IMR-90 (cell line): ENCODE data around the gene ZNF469. TPM values are rescaled to one million over a fixed set of nuclear protein-coding genes. Genes with fewer than 3 reads are reported as not detected.

ENCODE experiments used
- ATAC-seq: fragments of 200-7000 bp; cut with Tn5 transposase; 2 replicates; pipeline ENCODE4 v1.9.1; 2020; ENCODE audit warnings: low read depth, mild to moderate bottlenecking, moderate library complexity
- BruUV-seq: library from RNA; stranded (reverse); fragments of 400-500 nt; replicated peaks from 2 replicates; lab custom pipeline; 2021; lab: Mats Ljungman, UMichigan
- CTCF ChIA-PET: fragments of 300-600 bp; formaldehyde crosslinking; extraction: SDS; loops from one replicate; lab custom pipeline; 2021; ENCODE audit warnings: antibody characterized with exemption; lab: Yijun Ruan, JAX
- POLR2A ChIA-PET: fragments of 300-600 bp; sonication (Branson Sonifier 250); formaldehyde crosslinking; loops from one replicate; lab custom pipeline; 2022; ENCODE audit warnings: antibody characterized with exemption; ENCODE audit not compliant: unreplicated experiment; lab: Charles Lee
- DNase-seq: peaks from one replicate; pipeline ENCODE4 v3.0.0; 2013
- H2AFZ ChIP-seq: replicated peaks from 2 replicates; pipeline ENCODE3; 2013; ENCODE audit warnings: low read length, mild to moderate bottlenecking; ENCODE audit not compliant: poor library complexity
- H2AK5ac ChIP-seq: 2 replicates; pipeline ENCODE4 v1.6.1; 2013; ENCODE audit warnings: low read depth, low read length, inconsistent platforms
- H2AK9ac ChIP-seq: replicated peaks from 2 replicates; pipeline ENCODE3; 2013; ENCODE audit warnings: mild to moderate bottlenecking, low read depth, low read length, moderate library complexity; ENCODE audit not compliant: poor library complexity
- H2BK120ac ChIP-seq: 2 replicates; pipeline ENCODE4 v1.6.1; 2013; ENCODE audit warnings: low read depth, low read length, inconsistent platforms
- H2BK15ac ChIP-seq: 3 replicates; pipeline ENCODE4 v1.6.1; 2013; ENCODE audit warnings: low read depth, low read length, inconsistent platforms
- H2BK20ac ChIP-seq: 2 replicates; pipeline ENCODE4 v1.6.1; 2013; ENCODE audit warnings: low read depth, mild to moderate bottlenecking, inconsistent platforms, low read length, moderate library complexity
- H2BK5ac ChIP-seq: 2 replicates; pipeline ENCODE4 v1.6.1; 2013; ENCODE audit warnings: mild to moderate bottlenecking, low read depth, low read length, inconsistent platforms; ENCODE audit not compliant: poor library complexity, severe bottlenecking
- H3K14ac ChIP-seq: replicated peaks from 2 replicates; pipeline ENCODE4 v1.6.1; 2013; ENCODE audit warnings: low read depth, low read length, inconsistent platforms
- H3K18ac ChIP-seq: 2 replicates; pipeline ENCODE4 v1.6.1; 2013; ENCODE audit warnings: low read depth, low read length, control low read depth
- H3K23ac ChIP-seq: 2 replicates; pipeline ENCODE4 v1.6.1; 2013; ENCODE audit warnings: low read depth, low read length, inconsistent platforms
- H3K27ac ChIP-seq: 2 replicates; pipeline ENCODE4 v1.5.1; 2013; ENCODE audit warnings: mild to moderate bottlenecking, control low read depth, low read length; ENCODE audit not compliant: insufficient read depth
- H3K27me3 ChIP-seq: 2 replicates; pipeline ENCODE4 v1.6.1; 2013; ENCODE audit warnings: low read length; ENCODE audit not compliant: control insufficient read depth, insufficient read depth
- H3K36me3 ChIP-seq: 2 replicates; pipeline ENCODE4 v1.6.1; 2013; ENCODE audit warnings: low read length, mixed read lengths; ENCODE audit not compliant: control insufficient read depth, insufficient read depth
- H3K4ac ChIP-seq: 2 replicates; pipeline ENCODE4 v1.6.1; 2013; ENCODE audit warnings: low read depth, low read length, inconsistent platforms
- H3K4me1 ChIP-seq: 2 replicates; pipeline ENCODE4 v1.6.1; 2013; ENCODE audit warnings: low read length, mixed read lengths; ENCODE audit not compliant: control insufficient read depth, insufficient read depth
- H3K4me2 ChIP-seq: 2 replicates; pipeline ENCODE4 v1.6.1; 2013; ENCODE audit warnings: low read depth, mild to moderate bottlenecking, control low read depth, low read length, moderate library complexity
- H3K4me3 ChIP-seq: 2 replicates; pipeline ENCODE4 v1.5.1; 2013; ENCODE audit warnings: low read depth, mild to moderate bottlenecking, control low read depth, low read length, moderate library complexity; ENCODE audit not compliant: insufficient read depth
- H3K56ac ChIP-seq: 2 replicates; pipeline ENCODE4 v1.6.1; 2013; ENCODE audit warnings: low read length, inconsistent platforms; ENCODE audit not compliant: insufficient read depth; ENCODE audit errors: extremely low read depth
- H3K79me1 ChIP-seq, 2 experiments: 2 replicates each; pipeline ENCODE4 v1.6.1; 2013; ENCODE audit warnings: low read length in 2 of 2, inconsistent platforms in 1 of 2, low read depth in 1 of 2
- H3K9ac ChIP-seq: 2 replicates; pipeline ENCODE4 v1.6.1; 2013; ENCODE audit warnings: low read depth, low read length, control low read depth
- H3K9me1 ChIP-seq: 2 replicates; pipeline ENCODE4 v1.6.1; 2013; ENCODE audit warnings: low read length, inconsistent platforms; ENCODE audit not compliant: insufficient read depth
- H3K9me3 ChIP-seq: 2 replicates; pipeline ENCODE4 v1.6.1; 2013; ENCODE audit warnings: low read length; ENCODE audit not compliant: control insufficient read depth, insufficient read depth
- H4K20me1 ChIP-seq: 2 replicates; pipeline ENCODE4 v1.6.1; 2013; ENCODE audit warnings: low read length, inconsistent platforms; ENCODE audit not compliant: insufficient read depth
- H4K5ac ChIP-seq: 2 replicates; pipeline ENCODE4 v1.6.1; 2013; ENCODE audit warnings: mild to moderate bottlenecking, low read depth, low read length, control low read depth
- H4K8ac ChIP-seq, 2 experiments: 2 replicates each; pipeline ENCODE4 v1.6.1; 2013; ENCODE audit warnings: low read depth in 2 of 2, low read length in 2 of 2, control low read depth in 1 of 2, inconsistent platforms in 1 of 2
- H4K91ac ChIP-seq: 2 replicates; pipeline ENCODE4 v1.6.1; 2013; ENCODE audit warnings: low read depth, low read length, inconsistent platforms; ENCODE audit not compliant: insufficient read depth
- CHD1 ChIP-seq: IDR thresholded peaks from 2 replicates; pipeline ENCODE4 v1.6.1; 2012; ENCODE audit warnings: low read depth, low read length, improper control_type of control experiment
- POLR2A ChIP-seq: IDR thresholded peaks from 2 replicates; pipeline ENCODE4 v1.6.1; 2012; ENCODE audit warnings: mild to moderate bottlenecking, low read depth, low read length
- WGBS, 2 experiments: methylation state at CpG; one replicate each; pipeline versions ENCODE4 v1.1.5 to v1.1.7; 2013; ENCODE audit warnings: missing lambda C conversion rate in 2 of 2; ENCODE audit not compliant: insufficient read length in 1 of 2; ENCODE audit errors: extremely low coverage in 2 of 2; 5-methylcytosine and 5-hydroxymethylcytosine counted together
- dilution Hi-C: fragments of 300-500 bp; cut with HindIII; formaldehyde crosslinking; loops from one replicate; pipeline ENCODE4 v1.14.3; 2018; ENCODE audit warnings: low sequenced_read_pairs; ENCODE audit not compliant: unreplicated experiment
- in situ Hi-C: fragments of 300-500 bp; cut with MboI; formaldehyde crosslinking; loops from 3 replicates; pipeline ENCODE4 v1.14.3; 2019; ENCODE audit warnings: low sequenced_read_pairs, inconsistent platforms, mixed read lengths
- intact Hi-C: fragments of 100-400 bp; cut with micrococcal nuclease; formaldehyde crosslinking; loops from 2 replicates; pipeline ENCODE4 v1.10.0; 2022
- polyA plus RNA-seq, 3 experiments: library from polyadenylated mRNA; depleted of rRNA; stranded (reverse); fragments of >200 nt; gene quantifications; 2 replicates each; pipeline ENCODE4 v1.2.3, GENCODE V29; 2012; ENCODE audit warnings: low replicate concordance in 1 of 3
- total RNA-seq: library from RNA; depleted of rRNA; stranded (reverse); fragments of >200 nt; gene quantifications from 2 replicates; pipeline ENCODE4 v1.2.3, GENCODE V29; 2012

The ZNF469 gene
- total and polyA plus RNA-seq, 2 of the 4 experiments (the other 2 are of a cell fraction), result 1.1 to 13.3 TPM

DNA sequence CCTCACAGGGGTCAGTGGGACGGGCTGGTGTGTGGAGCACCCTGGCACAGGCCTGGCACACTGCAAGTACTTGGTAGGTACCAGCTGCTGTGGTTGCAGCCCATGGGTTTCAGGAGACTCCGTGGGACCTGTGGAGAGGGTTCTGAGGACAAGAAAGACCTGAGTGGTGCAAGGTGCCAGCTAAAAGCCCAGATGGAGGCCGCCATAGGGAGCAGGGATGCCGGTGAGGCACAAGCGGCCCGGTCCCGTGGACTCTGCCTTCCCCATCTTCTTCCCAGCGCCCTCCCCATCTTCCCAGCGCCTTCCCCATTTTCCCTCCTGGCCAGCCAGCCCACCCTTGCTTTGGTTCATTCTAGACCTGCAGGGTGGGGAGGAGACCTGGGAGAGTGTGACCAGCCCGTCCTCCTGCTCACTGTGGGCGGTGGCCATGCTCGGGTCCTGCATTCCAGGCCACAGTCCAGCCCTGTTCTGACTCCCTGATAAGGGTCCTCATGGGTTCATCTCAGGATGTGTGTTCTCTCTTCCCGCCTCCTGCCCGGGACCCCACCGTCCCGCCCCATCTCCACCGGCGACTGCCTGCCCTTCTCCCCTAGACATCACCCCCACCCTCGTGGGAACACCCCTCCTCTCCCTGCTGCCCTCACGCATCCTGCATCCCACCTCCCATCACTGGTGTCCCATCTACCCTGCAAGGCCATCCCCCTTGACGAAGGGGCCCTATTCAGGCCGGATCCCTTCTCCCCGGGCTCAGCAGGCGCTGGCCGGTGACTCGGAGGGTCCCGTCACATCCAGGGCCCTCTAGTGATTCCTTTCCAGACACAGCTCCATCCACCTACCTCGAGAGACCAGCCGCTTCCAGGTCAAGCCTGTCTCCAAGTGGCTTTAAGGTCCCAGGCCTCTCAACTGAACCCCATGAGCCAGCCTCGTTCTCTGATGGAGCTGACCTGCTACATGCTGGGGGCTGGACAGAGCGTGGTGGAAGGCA, 3.4 kb downstream of the ZNF469 start:
- Histone ChIP-seq H3K9ac (peak overlapping the region; percentile 25; the same call in 1 of the 2 replicates), H3K36me3 (peaks cover 50% of the 10 kb centered on the region), H3K56ac (no peak overlapping the region), H3K9me3 (no peaks in the 10 kb centered on the region), H3K79me1 (peaks cover 7 to 85% of the 10 kb centered on the region in 2 experiments; a peak in 3 of 4 replicates), H3K4me3 (no peak overlapping the region), H2BK20ac (peak overlapping the region; percentile 4; the same call in 1 of the 2 replicates), H2BK120ac (peak overlapping the region; percentile 57; the same call in 1 of the 2 replicates), H4K8ac (peak overlapping the region; percentile 94 to 100; a peak in 2 of 4 replicates), H3K27me3 (no peaks in the 10 kb centered on the region), H3K23ac (peak overlapping the region; percentile 68), H4K5ac (peak overlapping the region; percentile 27; the same call in 1 of the 2 replicates), H2AK5ac (peak overlapping the region; percentile 51), H2BK5ac (peak overlapping the region; percentile 43), H3K4me1 (peaks cover 54% of the 10 kb centered on the region), H2AFZ (no peak overlapping the region), H3K9me1 (peaks cover 52% of the 10 kb centered on the region), H4K91ac (peak overlapping the region; percentile 75; the same call in 1 of the 2 replicates), H2AK9ac (peak overlapping the region; percentile 66), H3K4ac (peak overlapping the region; percentile 93), H4K20me1 (peaks cover 72% of the 10 kb centered on the region), H2BK15ac (peak overlapping the region; percentile 65; the same call in 1 of the 3 replicates), H3K4me2 (peak overlapping the region; percentile 21; the same call in 1 of the 2 replicates), H3K18ac (peak overlapping the region; percentile 11; the same call in 1 of the 2 replicates), H3K27ac (peak overlapping the region; percentile 56), H3K14ac (peak overlapping the region; percentile 96)
- 89% methylated on average over 9 of the region's 31 CpGs; no CpG with 5 or more reads in 1 of the 2 experiments for WGBS, 2 experiments
- CTCF ChIA-PET, result no interaction called here
- intact Hi-C loops (loop anchor here (2.0 to 10.0 kb wide), 5 partner anchors 141 to 431 kb away; partner anchors contain the start of gene BANP), in situ Hi-C loops (no loop called here), dilution Hi-C loops (no loop called here)
- POLR2A ChIA-PET, result no interaction called here
- TF ChIP-seq POLR2A (peak; percentile 9; the same call in 1 of the 2 replicates), CHD1 (no peak)
- ATAC-seq (no peak), DNase-seq (no peak)
- no TSS peak for BruUV-seq
